SU-DHL-6 (cell line): ENCODE results near the gene PDGFB.

ENCODE experiments used
- EZH2phosphoT487 ChIP-seq: fragments of 200-600 bp; sonication (generic), shearing (Covaris generic); conservative IDR thresholded peaks from 2 replicates; pipeline ENCODE4 v1.6.1; 2018; ENCODE audit warnings: mild to moderate bottlenecking, antibody characterized with exemption, low read length, moderate library complexity, mixed read lengths
- TF ChIP-seq, protein P1 (sequence below): fragments of 200-600 bp; sonication (generic); IDR thresholded peaks from one replicate; pipeline ENCODE4 v1.5.1; 2017; ENCODE audit warnings: antibody characterized with exemption, mild to moderate bottlenecking, low read length, moderate library complexity; ENCODE audit not compliant: insufficient read depth, poor library complexity, severe bottlenecking

DNA sequence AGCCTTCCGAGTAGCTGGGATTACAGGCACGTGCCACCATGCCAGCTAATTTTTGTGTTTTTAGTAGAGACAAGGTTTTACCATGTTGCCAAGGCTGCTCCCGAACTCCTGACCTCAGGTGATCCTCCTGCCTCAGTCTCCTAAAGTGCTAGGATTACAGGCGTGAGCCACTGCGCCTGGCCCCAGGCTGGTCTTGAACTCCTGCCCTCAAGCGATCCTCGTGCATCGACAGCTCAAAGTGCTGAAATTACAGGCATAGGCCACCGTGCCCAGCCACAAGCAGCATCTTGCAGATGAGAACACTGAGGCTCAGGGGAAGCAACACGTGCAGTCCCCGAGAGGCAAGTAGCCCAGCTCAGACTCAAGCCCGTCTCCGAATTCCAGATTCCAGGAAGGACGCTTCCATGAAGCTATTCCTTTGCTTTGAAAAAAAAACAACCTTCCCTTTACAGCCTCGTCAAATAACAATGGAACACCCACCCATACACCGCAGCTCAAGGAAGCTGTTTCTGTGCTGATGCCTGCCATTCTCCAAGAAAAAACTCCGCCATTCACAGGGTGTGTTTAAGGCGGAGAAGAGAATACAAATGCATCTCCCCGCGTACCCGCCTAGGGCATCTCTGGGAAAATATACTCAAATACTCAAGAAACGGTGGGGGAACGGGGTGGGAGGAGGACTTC is 34.5 kb upstream of the PDGFB start:
- TF ChIP-seq, protein P1, sequence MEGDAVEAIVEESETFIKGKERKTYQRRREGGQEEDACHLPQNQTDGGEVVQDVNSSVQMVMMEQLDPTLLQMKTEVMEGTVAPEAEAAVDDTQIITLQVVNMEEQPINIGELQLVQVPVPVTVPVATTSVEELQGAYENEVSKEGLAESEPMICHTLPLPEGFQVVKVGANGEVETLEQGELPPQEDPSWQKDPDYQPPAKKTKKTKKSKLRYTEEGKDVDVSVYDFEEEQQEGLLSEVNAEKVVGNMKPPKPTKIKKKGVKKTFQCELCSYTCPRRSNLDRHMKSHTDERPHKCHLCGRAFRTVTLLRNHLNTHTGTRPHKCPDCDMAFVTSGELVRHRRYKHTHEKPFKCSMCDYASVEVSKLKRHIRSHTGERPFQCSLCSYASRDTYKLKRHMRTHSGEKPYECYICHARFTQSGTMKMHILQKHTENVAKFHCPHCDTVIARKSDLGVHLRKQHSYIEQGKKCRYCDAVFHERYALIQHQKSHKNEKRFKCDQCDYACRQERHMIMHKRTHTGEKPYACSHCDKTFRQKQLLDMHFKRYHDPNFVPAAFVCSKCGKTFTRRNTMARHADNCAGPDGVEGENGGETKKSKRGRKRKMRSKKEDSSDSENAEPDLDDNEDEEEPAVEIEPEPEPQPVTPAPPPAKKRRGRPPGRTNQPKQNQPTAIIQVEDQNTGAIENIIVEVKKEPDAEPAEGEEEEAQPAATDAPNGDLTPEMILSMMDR, result no peak
- TF ChIP-seq EZH2phosphoT487, result no peak
